BJ (cell line): ENCODE data around the gene MEF2C. TPM values are rescaled to one million over a fixed set of nuclear protein-coding genes. Genes with fewer than 3 reads are reported as not detected.

Experiments used
- CTCF ChIA-PET: fragments of 350-600 bp; formaldehyde crosslinking; extraction: SDS; loops from one replicate; lab custom pipeline; 2021; ENCODE audit warnings: antibody characterized with exemption, inconsistent platforms; lab: Yijun Ruan, JAX
- POLR2A ChIA-PET: fragments of 300-600 bp; sonication (Branson Sonifier 250); formaldehyde crosslinking; extraction: SDS; loops from one replicate; lab custom pipeline; 2021; ENCODE audit warnings: antibody characterized with exemption; lab: Charles Lee
- DNase-seq: peaks from one replicate; pipeline ENCODE4 v3.0.0-alpha.2; 2011; ENCODE audit warnings: low read depth
- H3K27me3 ChIP-seq: 2 replicates; pipeline ENCODE4 v1.6.0; 2011; ENCODE audit warnings: low read length; ENCODE audit not compliant: control insufficient read depth, insufficient read depth
- H3K36me3 ChIP-seq: 2 replicates; pipeline ENCODE4 v1.5.1; 2011; ENCODE audit warnings: low read length; ENCODE audit not compliant: control insufficient read depth, insufficient read depth
- H3K4me3 ChIP-seq: 2 replicates; pipeline ENCODE4 v1.5.1; 2011; ENCODE audit warnings: low read depth, mild to moderate bottlenecking, control low read depth, low read length
- CTCF ChIP-seq: IDR thresholded peaks from 2 replicates; pipeline ENCODE4 v1.5.1; 2011; ENCODE audit warnings: low read depth, mild to moderate bottlenecking, control low read depth, inconsistent platforms, low read length, moderate library complexity; ENCODE audit not compliant: insufficient read depth
- polyA plus RNA-seq: library from polyadenylated mRNA; depleted of rRNA; stranded (reverse); fragments of >200 nt; gene quantifications from 2 replicates; pipeline ENCODE4 v1.2.3, GENCODE V29; 2011

Gene MEF2C
- polyA plus RNA-seq, 1 experiment: 1.6 TPM

- no peak overlapping the region for H3K4me3 ChIP-seq
- DNase-seq: no peak
- no peaks in the 10 kb centered on the region for H3K36me3 ChIP-seq
- ChIA-PET CTCF (interaction anchor here (1.0 kb wide), 1 partner anchor 10 kb away, joined by 4 read pairs; no protein-coding TSS in a partner anchor), POLR2A (no interaction called here)
- no peaks in the 10 kb centered on the region for H3K27me3 ChIP-seq
- no peak for TF ChIP-seq CTCF
These were observed 121.0 kb downstream of the MEF2C start for GRCh38 chr5:88761939-88762338.

- Histone ChIP-seq H3K27me3 (no peaks in the 10 kb centered on the region), H3K36me3 (no peaks in the 10 kb centered on the region), H3K4me3 (no peak overlapping the region)
- POLR2A ChIA-PET: no interaction called here
- no peak for DNase-seq
- TF ChIP-seq CTCF: no peak
- CTCF ChIA-PET: interaction anchor here (2.0 kb wide), 1 partner anchor 10 kb away, joined by 4 read pairs; no protein-coding TSS in a partner anchor
These were observed 121.6 kb downstream of the MEF2C start for GRCh38 chr5:88761269-88761850.

- no peak for DNase-seq
- ChIA-PET CTCF (interaction anchor here (2.0 kb wide), 1 partner anchor 9 kb away, joined by 4 read pairs; no protein-coding TSS in a partner anchor), POLR2A (no interaction called here)
- TF ChIP-seq CTCF: no peak
- Histone ChIP-seq H3K27me3 (no peaks in the 10 kb centered on the region), H3K4me3 (no peak overlapping the region), H3K36me3 (no peaks in the 10 kb centered on the region)
These were observed 122.5 kb downstream of the MEF2C start for GRCh38 chr5:88760527-88760926.

- Histone ChIP-seq H3K27me3 (no peaks in the 10 kb centered on the region), H3K4me3 (no peak overlapping the region), H3K36me3 (no peaks in the 10 kb centered on the region)
- no peak for DNase-seq
- POLR2A ChIA-PET: no interaction called here
- CTCF ChIA-PET: no interaction called here
- TF ChIP-seq CTCF: no peak
These were observed 124.4 kb downstream of the MEF2C start for GRCh38 chr5:88758591-88758990.

- Histone ChIP-seq H3K4me3 (no peak overlapping the region), H3K36me3 (no peaks in the 10 kb centered on the region), H3K27me3 (no peaks in the 10 kb centered on the region)
- POLR2A ChIA-PET: no interaction called here
- no peak for DNase-seq
- CTCF ChIA-PET: no interaction called here
- no peak for TF ChIP-seq CTCF
These were observed 124.8 kb downstream of the MEF2C start for GRCh38 chr5:88758184-88758583.
